GM18951 (cell line): Measurements from ENCODE around the gene CECR2.

ENCODE experiments used
- POLR2A ChIP-seq: IDR thresholded peaks from 4 replicates; pipeline ENCODE4 v1.6.1; 2011; ENCODE audit warnings: mild to moderate bottlenecking; ENCODE audit not compliant: insufficient read length, insufficient read depth; ENCODE audit errors: extremely low read depth
- in situ Hi-C: fragments of 300-500 bp; cut with MboI; formaldehyde crosslinking; loops from one replicate; pipeline ENCODE4 v1.12.0; 2022; ENCODE audit warnings: low sequenced_read_pairs, mixed read lengths, inconsistent platforms; ENCODE audit not compliant: unreplicated experiment

CECR2 gene

DNA sequence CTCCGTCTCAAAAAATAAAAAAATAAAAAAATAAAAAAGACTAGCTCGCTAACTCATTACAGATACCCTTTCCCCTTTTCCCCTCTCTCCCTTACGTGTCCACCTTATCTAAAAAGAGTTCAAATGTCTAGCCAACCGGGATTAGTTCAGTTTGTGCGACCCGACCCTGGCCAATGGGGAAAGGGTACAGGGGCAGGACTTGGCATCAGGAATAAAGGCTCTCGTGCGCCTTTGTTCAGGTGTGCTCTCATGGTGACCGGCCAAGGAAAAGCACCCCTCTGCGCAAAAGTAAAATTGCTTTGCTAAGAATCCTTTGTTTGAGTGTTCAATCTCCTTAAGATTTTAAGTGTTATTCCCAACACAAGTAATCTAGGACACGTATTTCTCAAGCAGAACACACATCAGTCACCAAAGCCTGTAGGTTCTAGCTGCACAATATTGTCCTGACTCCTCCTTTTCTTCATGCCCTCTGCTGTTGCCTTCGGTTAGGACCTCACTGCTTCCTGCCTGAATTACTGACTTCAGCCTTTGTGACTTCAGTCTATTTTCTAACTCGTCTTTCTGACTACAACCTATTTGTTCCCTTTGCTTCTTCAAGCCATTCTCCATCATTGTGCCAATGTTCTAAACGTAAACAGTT lies 20.7 kb upstream of the CECR2 start:
- in situ Hi-C loops = no loop called here
- TF ChIP-seq POLR2A = no peak

- in situ Hi-C loops = no loop called here
- TF ChIP-seq POLR2A = no peak
Observed at GRCh38 chr22:17349172-17349571, 20.1 kb upstream of the CECR2 start.

DNA sequence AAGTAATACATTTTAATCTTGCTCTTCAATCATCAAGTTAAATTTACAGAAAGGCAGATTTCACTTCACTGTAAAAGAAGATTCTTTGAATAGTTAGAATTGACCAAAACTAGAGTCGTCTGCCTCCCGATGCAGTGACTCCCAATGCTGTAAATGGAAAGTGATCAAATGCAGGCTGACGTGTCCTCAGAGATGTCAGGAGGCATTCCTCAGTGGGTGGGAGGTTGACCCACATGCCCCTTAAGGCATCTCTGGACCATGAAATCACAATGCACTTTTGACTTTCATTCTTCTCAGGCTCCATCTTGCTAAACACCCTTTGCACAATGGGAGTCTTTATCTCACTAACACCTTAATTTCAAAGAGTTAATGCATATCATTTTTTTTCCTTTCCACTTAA lies 19.0 kb upstream of the CECR2 start:
- in situ Hi-C loops = no loop called here
- TF ChIP-seq POLR2A = no peak

DNA sequence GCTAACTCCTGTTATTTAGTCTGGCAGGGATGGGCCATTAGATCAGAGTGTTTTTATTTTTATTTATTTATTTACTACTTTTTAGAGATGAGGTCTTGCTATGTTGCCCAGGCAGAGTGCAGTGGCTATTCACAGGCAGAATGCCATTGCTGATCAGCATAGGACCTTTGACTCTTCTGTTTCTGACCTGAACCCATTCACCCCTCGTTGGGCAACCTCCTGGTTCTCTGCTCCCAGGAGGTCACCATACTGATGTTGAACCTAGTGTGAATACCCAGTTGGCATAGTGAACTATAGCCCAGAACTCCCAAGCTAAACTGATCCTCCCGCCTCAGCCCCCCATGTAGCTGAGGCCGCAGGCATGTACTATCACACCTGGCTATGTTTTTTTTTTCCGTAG lies 16.5 kb upstream of the CECR2 start:
- no peak for TF ChIP-seq POLR2A
- in situ Hi-C loops = no loop called here

- in situ Hi-C loops = no loop called here
- no peak for TF ChIP-seq POLR2A
Observed at GRCh38 chr22:17357688-17358087, 11.6 kb upstream of the CECR2 start.

DNA sequence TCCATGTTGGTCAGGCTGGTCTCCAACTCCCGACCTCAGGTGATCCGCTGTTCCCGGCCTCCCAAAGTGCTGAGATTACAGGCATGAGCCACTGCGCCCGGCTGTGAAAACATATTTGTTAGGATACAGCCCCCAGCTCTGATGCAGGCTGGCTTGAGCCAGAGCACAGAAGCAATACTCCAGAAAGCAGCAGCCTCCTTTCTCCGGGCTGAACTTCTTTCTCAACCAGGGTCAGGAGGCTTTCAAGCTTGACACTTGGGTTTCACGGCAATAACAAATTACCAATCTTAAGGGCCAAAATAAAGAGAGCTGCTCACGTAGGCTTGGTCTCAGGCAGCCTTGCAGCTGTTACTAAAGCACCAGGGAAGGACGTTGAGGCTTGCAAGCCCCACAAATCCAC lies 10.8 kb upstream of the CECR2 start:
- in situ Hi-C loops = no loop called here
- no peak for TF ChIP-seq POLR2A

DNA sequence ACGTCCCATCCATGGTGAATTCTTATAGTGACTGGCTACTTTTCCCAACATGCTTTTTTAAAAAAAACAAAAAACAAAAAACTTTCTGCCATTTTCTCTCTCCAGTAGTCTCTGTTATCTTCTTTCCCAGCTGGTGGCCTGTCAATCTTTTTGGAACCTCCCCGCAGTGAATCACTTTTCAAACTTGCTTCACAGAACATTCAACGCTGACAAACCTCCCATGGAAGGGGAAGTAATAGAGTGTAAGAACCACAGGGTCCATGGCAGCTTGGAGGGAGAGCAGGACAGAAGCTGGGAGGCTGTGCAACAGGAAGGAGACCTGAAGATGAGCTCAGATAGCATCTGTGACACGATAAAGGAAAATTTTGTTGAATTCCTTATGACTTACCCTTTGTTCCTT lies 9.8 kb upstream of the CECR2 start:
- no peak for TF ChIP-seq POLR2A
- in situ Hi-C loops = no loop called here

DNA sequence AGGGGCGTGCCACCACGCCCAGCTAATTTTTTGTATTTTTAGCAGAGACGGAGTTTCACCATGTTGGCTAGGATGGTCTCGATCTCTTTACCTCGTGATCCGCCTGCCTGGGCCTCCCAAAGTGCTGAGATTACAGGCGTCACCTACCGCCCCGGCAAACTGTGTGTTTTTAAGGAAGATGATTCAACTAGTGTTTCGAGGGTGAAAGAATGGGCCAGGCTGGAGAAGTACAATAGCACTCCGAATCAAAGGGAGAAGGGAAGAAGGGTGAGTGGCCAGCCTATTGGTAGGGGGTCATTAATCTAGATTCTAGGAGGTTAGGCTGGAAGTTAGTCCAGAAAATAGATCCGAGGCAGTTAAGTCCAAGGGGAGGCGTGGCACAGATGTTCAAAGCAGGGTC lies 2.9 kb upstream of the CECR2 start:
- TF ChIP-seq POLR2A = no peak
- in situ Hi-C loops = no loop called here

DNA sequence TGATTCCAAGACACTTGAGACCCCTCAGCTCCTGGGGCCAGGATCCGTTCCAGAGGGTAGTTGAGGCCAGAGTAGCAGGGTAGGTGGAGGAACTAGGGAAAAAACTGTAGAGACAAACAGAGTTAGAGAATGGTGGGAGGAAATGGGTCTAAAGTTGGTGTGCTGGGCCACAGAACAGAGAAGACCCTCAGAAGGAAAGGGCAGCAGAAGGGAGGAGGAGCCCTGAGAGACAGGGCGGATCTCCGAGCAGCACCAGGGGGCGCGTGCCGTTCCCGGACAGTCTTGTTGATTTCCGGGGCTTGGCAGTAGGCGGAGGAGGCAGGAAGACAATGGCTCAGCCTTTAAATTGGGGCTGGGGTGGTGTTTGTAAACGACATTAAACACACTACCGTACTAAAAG lies 2.4 kb upstream of the CECR2 start:
- TF ChIP-seq POLR2A = no peak
- in situ Hi-C loops = no loop called here

DNA sequence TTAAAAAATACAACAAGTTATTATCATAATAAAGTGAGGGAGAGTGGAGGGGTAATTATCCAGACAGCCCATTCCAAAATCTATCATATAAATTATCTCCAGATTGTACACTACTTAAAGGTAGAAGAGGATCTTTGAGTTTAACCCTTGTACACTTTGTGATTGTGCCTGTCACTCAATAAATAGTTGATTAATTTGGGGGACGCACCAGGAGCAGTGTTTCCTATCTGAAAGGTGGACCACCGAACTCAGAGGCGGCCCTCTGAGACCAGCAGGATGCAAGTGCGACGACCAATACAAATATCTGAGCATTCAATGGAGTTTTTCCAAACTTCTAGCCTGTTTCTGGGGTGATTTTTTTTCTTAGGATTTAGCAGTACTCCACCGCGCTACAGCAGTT lies 1.1 kb upstream of the CECR2 start:
- in situ Hi-C loops = no loop called here
- TF ChIP-seq POLR2A = no peak

DNA sequence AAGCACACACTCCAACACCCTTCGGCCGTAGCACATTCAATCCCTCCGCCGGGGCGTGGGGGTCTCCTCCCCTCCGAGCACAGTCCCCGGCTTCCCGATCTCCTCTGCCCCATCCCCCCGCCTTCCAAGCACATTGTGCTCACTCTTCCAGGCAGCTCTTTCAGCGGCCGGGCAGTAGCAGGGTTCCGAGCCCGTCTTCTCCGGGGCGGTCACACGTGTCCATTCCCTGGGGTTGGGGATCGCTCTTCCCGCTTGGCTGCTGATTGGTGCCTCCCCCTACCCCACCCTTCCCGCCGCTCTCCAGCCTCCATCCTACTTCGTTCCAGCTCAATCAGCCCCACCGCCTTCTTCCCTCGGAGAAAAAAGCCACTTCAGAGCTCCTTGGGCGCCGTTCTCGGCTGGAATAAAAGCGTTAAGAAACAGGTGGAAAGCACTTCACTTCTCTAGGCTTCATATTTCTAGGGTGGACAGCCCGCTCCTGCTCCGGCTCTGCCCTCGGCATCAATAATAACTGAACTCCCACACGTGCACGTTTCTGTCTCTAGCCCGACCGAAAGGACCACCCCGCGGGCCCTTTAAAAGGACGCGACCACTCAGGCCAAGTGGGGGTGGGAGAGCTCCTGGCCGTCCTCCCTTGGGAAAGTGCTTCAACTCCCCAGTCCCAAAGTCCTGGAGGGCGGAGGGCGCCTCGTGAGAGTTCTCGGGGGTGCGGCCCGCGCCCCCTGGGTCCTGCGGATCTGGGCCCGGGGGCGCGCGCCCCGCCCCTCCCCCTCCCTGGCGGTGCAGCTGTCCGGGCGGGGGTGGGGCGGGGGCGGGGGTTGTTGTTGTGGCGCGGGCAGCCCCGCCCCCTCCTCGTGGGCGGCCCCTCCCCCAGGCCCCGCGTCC lies 464 bp upstream of the CECR2 start:
- no peak for TF ChIP-seq POLR2A
- in situ Hi-C loops = no loop called here

GRCh38 chr22:17370026-17370765 lies 936 bp downstream of the CECR2 start:
- no peak for TF ChIP-seq POLR2A
- in situ Hi-C loops = no loop called here

GRCh38 chr22:17370766-17371432 lies 1.6 kb downstream of the CECR2 start:
- no peak for TF ChIP-seq POLR2A
- in situ Hi-C loops = no loop called here
